Neural cell (in vitro differentiated cells): ENCODE measurements around the gene DNAJC10. TPM values are rescaled to one million over a fixed set of nuclear protein-coding genes. Genes with fewer than 3 reads are reported as not detected.

Experiments
- H2AFZ ChIP-seq: fragments of 200-600, 300-800 bp; sonication (generic), shearing (Covaris generic); 2 replicates; pipeline ENCODE4 v1.6.0; 2014; ENCODE audit warnings: low read depth, mild to moderate bottlenecking, antibody characterized with exemption, low read length, moderate library complexity
- H3F3A ChIP-seq: fragments of 200-600 bp; shearing (Covaris generic); 2 replicates; pipeline ENCODE4 v1.6.1; 2016; ENCODE audit warnings: mild to moderate bottlenecking, moderate library complexity, mixed read lengths, antibody characterized with exemption, low read length; ENCODE audit not compliant: insufficient read depth, poor library complexity, severe bottlenecking
- H3K27ac ChIP-seq: fragments of 200-600, 300-800 bp; sonication (generic), shearing (Covaris generic); 2 replicates; pipeline ENCODE4 v1.5.1; 2014; ENCODE audit warnings: mild to moderate bottlenecking, low read length, moderate library complexity
- H3K27me3 ChIP-seq: fragments of 300-800, 200-600 bp; sonication (generic), shearing (Covaris generic); 2 replicates; pipeline ENCODE4 v1.6.0; 2014; ENCODE audit warnings: mild to moderate bottlenecking, low read depth, low read length, moderate library complexity; ENCODE audit not compliant: insufficient read depth
- H3K36me3 ChIP-seq: fragments of 300-800, 200-600 bp; sonication (generic), shearing (Covaris generic); 2 replicates; pipeline ENCODE4 v1.5.1; 2014; ENCODE audit warnings: mild to moderate bottlenecking, antibody characterized with exemption, low read length, moderate library complexity; ENCODE audit not compliant: insufficient read depth
- H3K4me2 ChIP-seq: fragments of 300-800, 200-600 bp; sonication (generic), shearing (Covaris generic); 2 replicates; pipeline ENCODE4 v1.6.0; 2014; ENCODE audit warnings: mild to moderate bottlenecking, low read length
- H3K4me3 ChIP-seq: fragments of 300-800, 200-600 bp; sonication (generic), shearing (Covaris generic); 2 replicates; pipeline ENCODE4 v1.5.1; 2014; ENCODE audit warnings: mild to moderate bottlenecking, low read length, moderate library complexity
- H3K79me2 ChIP-seq: fragments of 200-600 bp; shearing (Covaris generic); replicated peaks from 2 replicates; pipeline ENCODE4 v1.6.0; 2014; ENCODE audit warnings: mild to moderate bottlenecking, low read length, moderate library complexity; ENCODE audit not compliant: insufficient read depth
- H3K9ac ChIP-seq: fragments of 300-800, 200-600 bp; sonication (generic), shearing (Covaris generic); 2 replicates; pipeline ENCODE4 v1.6.1; 2016; ENCODE audit warnings: mild to moderate bottlenecking, low read length, mixed read lengths
- H3K9me2 ChIP-seq: fragments of 200-600 bp; shearing (Covaris generic); 2 replicates; pipeline ENCODE4 v1.6.1; 2016; ENCODE audit warnings: mild to moderate bottlenecking, low read length, mixed read lengths; ENCODE audit not compliant: insufficient read depth
- H3K9me3 ChIP-seq: fragments of 200-600, 300-800 bp; sonication (generic), shearing (Covaris generic); 2 replicates; pipeline ENCODE4 v1.6.1; 2016; ENCODE audit warnings: mild to moderate bottlenecking, mixed run types, low read length, moderate library complexity, mixed read lengths
- H4K20me1 ChIP-seq: fragments of 200-600 bp; shearing (Covaris generic); 2 replicates; pipeline ENCODE4 v1.6.1; 2016; ENCODE audit warnings: mild to moderate bottlenecking, mixed run types; ENCODE audit not compliant: insufficient read depth
- CTCF ChIP-seq: fragments of 450-650 bp; IDR thresholded peaks from 2 replicates; pipeline ENCODE4 v1.5.1; 2014; ENCODE audit warnings: antibody characterized with exemption, mild to moderate bottlenecking, moderate library complexity; ENCODE audit not compliant: poor library complexity, severe bottlenecking
- EP300 ChIP-seq: fragments of 450-650 bp; conservative IDR thresholded peaks from 2 replicates; pipeline ENCODE4 v1.6.1; 2014; ENCODE audit warnings: antibody characterized with exemption, mild to moderate bottlenecking, moderate library complexity; ENCODE audit not compliant: poor library complexity, severe bottlenecking
- EZH2 ChIP-seq: fragments of 200-600, 300-800 bp; shearing (Covaris generic), sonication (generic); IDR thresholded peaks from 2 replicates; pipeline ENCODE4 v1.6.1; 2014; ENCODE audit warnings: antibody characterized with exemption, low read length, borderline replicate concordance, mild to moderate bottlenecking; ENCODE audit not compliant: insufficient read depth, poor library complexity, severe bottlenecking
- MXI1 ChIP-seq: fragments of 450-650 bp; conservative IDR thresholded peaks from 2 replicates; pipeline ENCODE4 v1.6.1; 2014; ENCODE audit warnings: antibody characterized with exemption, mild to moderate bottlenecking; ENCODE audit not compliant: poor library complexity, severe bottlenecking
- POLR2AphosphoS5 ChIP-seq: IDR thresholded peaks from 2 replicates; pipeline ENCODE4 v1.6.1; 2012
- RAD21 ChIP-seq: fragments of 450-650 bp; conservative IDR thresholded peaks from 2 replicates; pipeline ENCODE4 v1.6.1; 2014; ENCODE audit warnings: antibody characterized with exemption, mild to moderate bottlenecking, moderate library complexity
- REST ChIP-seq: IDR thresholded peaks from 2 replicates; pipeline ENCODE4 v1.6.1; 2012; ENCODE audit warnings: borderline replicate concordance
- SMC3 ChIP-seq: fragments of 450-650 bp; conservative IDR thresholded peaks from 2 replicates; pipeline ENCODE4 v1.6.1; 2014; ENCODE audit warnings: antibody characterized with exemption, mild to moderate bottlenecking, moderate library complexity; ENCODE audit not compliant: poor library complexity
- TAF1 ChIP-seq: IDR thresholded peaks from 2 replicates; pipeline ENCODE4 v1.6.1; 2012; ENCODE audit warnings: low read depth
- polyA plus RNA-seq: library from polyadenylated mRNA; depleted of rRNA; stranded (reverse); fragments of >200 nt; gene quantifications from 2 replicates; pipeline ENCODE4 v1.2.3, GENCODE V29; 2014

DNAJC10 gene
- polyA plus RNA-seq, 1 donor from 2014 or later: 92.5 TPM

DNA sequence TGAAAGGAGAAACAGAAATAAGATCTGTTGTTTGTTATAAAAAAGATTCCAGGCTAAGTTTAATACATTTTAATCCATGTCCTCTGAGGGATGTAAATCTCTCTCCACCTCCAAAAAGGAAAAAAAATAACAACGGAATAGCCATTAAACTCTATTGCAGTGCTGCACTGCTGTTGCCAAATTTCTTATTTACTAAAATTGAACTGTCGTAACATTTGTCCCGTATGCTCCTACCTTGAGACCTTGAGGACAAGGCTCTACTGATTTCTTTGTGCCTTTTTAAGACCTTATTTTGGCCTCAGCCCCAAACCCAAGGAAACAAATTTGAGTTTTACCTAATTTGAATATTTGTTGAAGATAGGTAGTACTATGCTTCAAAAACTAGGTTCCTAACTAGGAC is 94.0 kb downstream of the DNAJC10 start:
- no peak overlapping the region for H3K4me3 ChIP-seq
- no peaks in the 10 kb centered on the region for H3K79me2 ChIP-seq
- TF ChIP-seq MXI1 (no peak), EP300 (no peak), POLR2AphosphoS5 (no peak), SMC3 (no peak), REST (no peak), RAD21 (no peak), EZH2 (no peak), CTCF (no peak), TAF1 (no peak)
- H2AFZ ChIP-seq: no peak overlapping the region
- no peaks in the 10 kb centered on the region for H3K9me3 ChIP-seq
- no peaks in the 10 kb centered on the region for H4K20me1 ChIP-seq
- H3F3A ChIP-seq: no peaks in the 10 kb centered on the region
- no peak overlapping the region for H3K27ac ChIP-seq
- no peak overlapping the region for H3K4me2 ChIP-seq
- H3K9ac ChIP-seq: no peak overlapping the region
- no peaks in the 10 kb centered on the region for H3K9me2 ChIP-seq
- H3K27me3 ChIP-seq: no peaks in the 10 kb centered on the region
- H3K36me3 ChIP-seq: no peaks in the 10 kb centered on the region

- no peaks in the 10 kb centered on the region for H3K9me2 ChIP-seq
- H3K4me3 ChIP-seq: no peak overlapping the region
- no peak overlapping the region for H3K4me2 ChIP-seq
- H3K79me2 ChIP-seq: no peaks in the 10 kb centered on the region
- no peaks in the 10 kb centered on the region for H3K27me3 ChIP-seq
- H3K9ac ChIP-seq: no peak overlapping the region
- H3K36me3 ChIP-seq: no peaks in the 10 kb centered on the region
- H2AFZ ChIP-seq: no peak overlapping the region
- TF ChIP-seq SMC3 (no peak), EP300 (no peak), EZH2 (no peak), CTCF (no peak)
- H3K27ac ChIP-seq: no peak overlapping the region
- no peaks in the 10 kb centered on the region for H4K20me1 ChIP-seq
- no peaks in the 10 kb centered on the region for H3K9me3 ChIP-seq
- H3F3A ChIP-seq: no peaks in the 10 kb centered on the region
These were observed 98.3 kb downstream of the DNAJC10 start for GRCh38 chr2:182814380-182814779.
